ENCODE data around the gene ANKRD63.

ANKRD63 gene

GRCh38 chr15:40259021-40259420, 23.8 kb downstream of the ANKRD63 start:
- TF ChIP-seq CTCF (IDR thresholded peaks at IDR 0.05; ENCODE audit: borderline replicate concordance, insufficient read depth, low read depth, low read length): no peak
- H3K4me3 ChIP-seq (ENCODE audit: low read depth, low read length): no peak overlapping the region

GRCh38 chr15:40258544-40258943, 24.3 kb downstream of the ANKRD63 start:
- no peak for TF ChIP-seq CTCF (IDR thresholded peaks at IDR 0.05; ENCODE audit: borderline replicate concordance, insufficient read depth, low read depth, low read length)
- H3K4me3 ChIP-seq (ENCODE audit: low read depth, low read length): no peak overlapping the region

- TF ChIP-seq CTCF (IDR thresholded peaks at IDR 0.05; ENCODE audit: borderline replicate concordance, insufficient read depth, low read depth, low read length): no peak
- H3K4me3 ChIP-seq (ENCODE audit: low read depth, low read length): no peak overlapping the region
These were observed 25.0 kb downstream of the ANKRD63 start for GRCh38 chr15:40257656-40258450.

- TF ChIP-seq CTCF (IDR thresholded peaks at IDR 0.05; ENCODE audit: borderline replicate concordance, insufficient read depth, low read depth, low read length): no peak
- no peak overlapping the region for H3K4me3 ChIP-seq (ENCODE audit: low read depth, low read length)
These were observed 26.1 kb downstream of the ANKRD63 start for GRCh38 chr15:40256638-40257235.

- H3K4me3 ChIP-seq (ENCODE audit: low read depth, low read length): no peak overlapping the region
- TF ChIP-seq CTCF (IDR thresholded peaks at IDR 0.05; ENCODE audit: borderline replicate concordance, insufficient read depth, low read depth, low read length): no peak
These were observed 27.8 kb downstream of the ANKRD63 start for GRCh38 chr15:40255033-40255432.

- TF ChIP-seq CTCF (IDR thresholded peaks at IDR 0.05; ENCODE audit: borderline replicate concordance, insufficient read depth, low read depth, low read length): no peak
- no peak overlapping the region for H3K4me3 ChIP-seq (ENCODE audit: low read depth, low read length)
These were observed 28.4 kb downstream of the ANKRD63 start for GRCh38 chr15:40254452-40254851.
